Left lung (tissue), 10 donors: ENCODE measurements around the gene GORASP1. TPM values are rescaled to one million over a fixed set of nuclear protein-coding genes. Genes with fewer than 3 reads are reported as not detected.
A peak's percentile ranks its signal among the peaks of the same experiment; 100 is the strongest.

Source experiments
- ATAC-seq: fragments of 200-7000 bp; cut with Tn5 transposase; one replicate; pipeline ENCODE4 v1.9.1; 2020; ENCODE audit warnings: moderate library complexity
- DNase-seq, 4 donors: peaks; one replicate each; pipeline ENCODE4 v3.0.0-alpha.2; 2013 to 2020
- H3K27ac ChIP-seq, 2 donors: fragments of 200-600 bp; sonication (generic) in 1 of 2; one replicate each; pipeline versions ENCODE4 v1.5.0 to v1.8.0; 2020 to 2021
- H3K27me3 ChIP-seq, 2 donors: fragments of 200-600 bp; sonication (generic) in 1 of 2; one replicate each; pipeline versions ENCODE4 v1.5.0 to v1.8.0; 2020 to 2021
- H3K36me3 ChIP-seq, 2 donors: fragments of 200-600 bp; sonication (generic) in 1 of 2; one replicate each; pipeline versions ENCODE4 v1.5.0 to v1.8.0; 2020 to 2021
- H3K4me1 ChIP-seq, 2 donors: fragments of 200-600 bp; one replicate each; pipeline ENCODE4 v1.8.0; 2021
- H3K4me3 ChIP-seq, 2 donors: fragments of 200-600 bp; sonication (generic) in 1 of 2; one replicate each; pipeline versions ENCODE4 v1.5.0 to v1.8.0; 2020 to 2021; ENCODE audit warnings: mild to moderate bottlenecking in 1 of 2
- H3K9me3 ChIP-seq, 2 donors: fragments of 200-600 bp; sonication (generic) in 1 of 2; one replicate each; pipeline versions ENCODE4 v1.5.0 to v1.8.0; 2020 to 2021
- CTCF ChIP-seq, 2 donors: fragments of 200-600 bp; sonication (generic) in 1 of 2; IDR thresholded peaks; one replicate each; pipeline versions ENCODE4 v1.5.0 to v1.8.0; 2021; ENCODE audit warnings: antibody characterized with exemption in 2 of 2
- intact Hi-C, 2 donors: fragments of 100-400 bp; cut with DNase I; formaldehyde crosslinking; loops; one replicate each; pipeline versions ENCODE4 v1.11.2 to v1.14.2; 2022
- polyA plus RNA-seq, 6 donors: library from polyadenylated mRNA; unstranded; fragments of 120-200 nt; gene quantifications; one replicate each; pipeline ENCODE4 v1.2.1, GENCODE V29; 2013; ENCODE audit not compliant: insufficient read length in 6 of 6
- total RNA-seq, 2 donors: library from RNA; stranded (reverse); fragmentation: NEBNext Ultra II Directional; extraction: Animal tissue kit (Norgen Biotek cat#: 25700); gene quantifications; one replicate each; pipeline ENCODE4 v1.2.1, GENCODE V29; 2021
- donor health status: DM: no; HTN: yes; CAD: no.
- donor health status: DM: no; HTN: no; CAD: no.

GORASP1 gene
- total and polyA plus RNA-seq, 8 donors, result 57.9 to 73.9 (median 62.8) TPM

GRCh38 chr3:39125841-39126500, 18.5 kb upstream of the GORASP1 start:
- no peaks in the 10 kb centered on the region for H3K9me3 ChIP-seq
- intact Hi-C loops, result loop anchor here in 1 of 2 donors (5.0 kb wide), 1 partner anchor 166 kb away; no protein-coding TSS in a partner anchor
- peaks cover 0 to 13% of the 10 kb centered on the region in 2 donors for H3K4me1 ChIP-seq
- peak; percentile 88 for ATAC-seq
- no peak overlapping the region for H3K4me3 ChIP-seq
- no peak for TF ChIP-seq CTCF (IDR thresholded peaks at IDR 0.05)
- H3K27ac ChIP-seq, result peak overlapping the region in 1 of 2 donors; percentile 46
- no peak for DNase-seq
- H3K36me3 ChIP-seq, result no peaks in the 10 kb centered on the region
- H3K27me3 ChIP-seq, result no peaks in the 10 kb centered on the region

GRCh38 chr3:39124876-39125840, 17.7 kb upstream of the GORASP1 start:
- intact Hi-C loops, result loop anchor here in 1 of 2 donors (5.0 kb wide), 1 partner anchor 167 kb away; no protein-coding TSS in a partner anchor
- TF ChIP-seq CTCF (IDR thresholded peaks at IDR 0.05), result peak; percentile 23 to 27
- Histone ChIP-seq H3K27ac (peak overlapping the region in 1 of 2 donors; percentile 46), H3K9me3 (no peaks in the 10 kb centered on the region), H3K4me3 (no peak overlapping the region), H3K4me1 (peaks cover 0 to 13% of the 10 kb centered on the region in 2 donors), H3K36me3 (no peaks in the 10 kb centered on the region), H3K27me3 (no peaks in the 10 kb centered on the region)
- peak; percentile 89 for ATAC-seq
- DNase-seq, result no peak

GRCh38 chr3:39122813-39123212, 15.4 kb upstream of the GORASP1 start:
- no peak for ATAC-seq
- Histone ChIP-seq H3K27ac (no peak overlapping the region), H3K27me3 (no peaks in the 10 kb centered on the region), H3K4me3 (no peak overlapping the region), H3K36me3 (peaks cover 0 to 12% of the 10 kb centered on the region in 2 donors), H3K4me1 (peaks cover 0 to 13% of the 10 kb centered on the region in 2 donors), H3K9me3 (no peaks in the 10 kb centered on the region)
- no peak for TF ChIP-seq CTCF (IDR thresholded peaks at IDR 0.05)
- DNase-seq, result no peak
- intact Hi-C loops, result no loop called here

GRCh38 chr3:39121621-39122020, 14.2 kb upstream of the GORASP1 start:
- intact Hi-C loops, result no loop called here
- Histone ChIP-seq H3K27ac (no peak overlapping the region), H3K27me3 (no peaks in the 10 kb centered on the region), H3K4me3 (no peak overlapping the region), H3K9me3 (no peaks in the 10 kb centered on the region), H3K4me1 (peaks cover 0 to 9% of the 10 kb centered on the region in 2 donors), H3K36me3 (peaks cover 0 to 12% of the 10 kb centered on the region in 2 donors)
- DNase-seq, result no peak
- no peak for ATAC-seq
- TF ChIP-seq CTCF (IDR thresholded peaks at IDR 0.05), result no peak
